Peyer's patch (tissue), 4 donors: ENCODE data around the gene TBC1D3E.
"Not testable (repeated sequence)": the region's sequence is repeated elsewhere in the genome, so short reads cannot be mapped to it uniquely, and the experiment has no call there.

Experiments used
- POLR2A ChIP-seq, 2 donors: fragments of 450-650 bp; IDR thresholded peaks; one replicate each; pipeline ENCODE4 v1.5.1; 2017; ENCODE audit warnings: antibody characterized with exemption in 2 of 2, mild to moderate bottlenecking in 2 of 2, moderate library complexity in 2 of 2
- TF ChIP-seq, protein P1 (sequence below), 6 experiments: fragments of 450-650 bp in 4 of 6; fragments of 200-600 bp in 2 of 6; sonication (generic) in 1 of 6; IDR thresholded peaks; one replicate each; pipeline ENCODE4 v1.5.1; 2017 to 2019; ENCODE audit warnings: antibody characterized with exemption in 6 of 6, mild to moderate bottlenecking in 3 of 6, moderate library complexity in 1 of 6

DNA sequence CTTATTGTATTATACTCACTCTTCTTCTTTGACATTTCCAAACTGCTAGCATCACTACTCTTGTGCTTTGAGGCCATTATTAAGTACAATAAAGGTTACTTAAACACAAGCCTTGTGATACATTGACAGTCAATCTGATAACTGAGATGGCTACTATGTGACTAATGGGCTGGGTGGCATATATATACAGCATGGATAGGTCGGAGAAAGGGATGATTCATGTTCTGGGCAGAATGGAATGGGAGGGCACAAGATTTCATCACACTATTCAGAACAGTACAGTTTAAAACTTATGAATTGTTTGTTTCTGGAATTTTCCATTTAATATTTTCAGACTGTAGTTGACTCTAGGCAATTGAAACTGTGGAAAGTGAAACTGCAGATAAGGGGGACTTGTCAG, 40.4 kb upstream of the TBC1D3E start:
- TF ChIP-seq, protein P1, sequence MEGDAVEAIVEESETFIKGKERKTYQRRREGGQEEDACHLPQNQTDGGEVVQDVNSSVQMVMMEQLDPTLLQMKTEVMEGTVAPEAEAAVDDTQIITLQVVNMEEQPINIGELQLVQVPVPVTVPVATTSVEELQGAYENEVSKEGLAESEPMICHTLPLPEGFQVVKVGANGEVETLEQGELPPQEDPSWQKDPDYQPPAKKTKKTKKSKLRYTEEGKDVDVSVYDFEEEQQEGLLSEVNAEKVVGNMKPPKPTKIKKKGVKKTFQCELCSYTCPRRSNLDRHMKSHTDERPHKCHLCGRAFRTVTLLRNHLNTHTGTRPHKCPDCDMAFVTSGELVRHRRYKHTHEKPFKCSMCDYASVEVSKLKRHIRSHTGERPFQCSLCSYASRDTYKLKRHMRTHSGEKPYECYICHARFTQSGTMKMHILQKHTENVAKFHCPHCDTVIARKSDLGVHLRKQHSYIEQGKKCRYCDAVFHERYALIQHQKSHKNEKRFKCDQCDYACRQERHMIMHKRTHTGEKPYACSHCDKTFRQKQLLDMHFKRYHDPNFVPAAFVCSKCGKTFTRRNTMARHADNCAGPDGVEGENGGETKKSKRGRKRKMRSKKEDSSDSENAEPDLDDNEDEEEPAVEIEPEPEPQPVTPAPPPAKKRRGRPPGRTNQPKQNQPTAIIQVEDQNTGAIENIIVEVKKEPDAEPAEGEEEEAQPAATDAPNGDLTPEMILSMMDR (IDR thresholded peaks at IDR 0.05), result not testable (repeated sequence)
- TF ChIP-seq POLR2A (IDR thresholded peaks at IDR 0.05), result not testable (repeated sequence)
